ENCODE data around the gene ZNF121. TPM values are rescaled to one million over a fixed set of nuclear protein-coding genes. Genes with fewer than 3 reads are reported as not detected.

Gene ZNF121
- 44.5 and 67.1 TPM in 2 replicates for total RNA-seq

DNA sequence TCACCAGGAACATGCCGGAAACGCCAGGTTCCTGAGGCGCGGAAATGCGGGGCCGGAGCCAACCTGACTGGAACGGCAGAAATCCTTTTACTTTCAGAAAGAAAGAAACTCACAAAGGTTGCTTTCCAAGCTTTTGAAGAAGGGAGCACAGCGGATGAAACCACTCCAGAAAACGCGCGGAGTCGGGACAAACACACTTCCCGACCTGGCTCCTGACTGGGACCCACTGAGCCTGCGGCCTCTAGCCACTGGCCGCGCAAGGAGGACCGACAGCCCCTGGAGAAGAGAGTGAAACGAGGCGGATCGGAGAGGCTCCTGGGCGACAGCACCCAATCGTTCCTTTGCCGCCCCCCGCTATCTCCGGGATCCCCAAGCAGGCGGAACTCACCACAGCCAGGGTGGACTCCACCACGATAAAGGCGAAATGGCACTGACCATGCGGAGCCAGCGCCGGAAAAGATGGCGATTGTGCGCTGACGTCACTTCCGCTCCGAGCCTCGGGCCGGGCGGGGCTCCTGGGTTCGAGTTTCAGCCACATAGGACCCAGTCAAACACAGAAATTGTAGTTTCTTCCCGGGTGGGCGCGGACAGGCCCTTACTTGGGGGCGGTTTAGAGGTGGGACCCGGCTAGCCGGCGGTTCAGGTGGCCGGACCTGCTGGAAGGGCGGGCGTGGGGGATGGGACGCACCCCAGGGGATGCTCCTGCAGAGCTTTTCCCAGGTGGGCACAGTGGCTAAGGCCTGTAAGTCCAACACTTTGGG is at the start of gene ZNF121:
ZNF121 (minus strand) TSS at position 432 of the 761 bp plus-strand sequence. CDS start 16,407 bp downstream, outside the sequence.

DNA sequence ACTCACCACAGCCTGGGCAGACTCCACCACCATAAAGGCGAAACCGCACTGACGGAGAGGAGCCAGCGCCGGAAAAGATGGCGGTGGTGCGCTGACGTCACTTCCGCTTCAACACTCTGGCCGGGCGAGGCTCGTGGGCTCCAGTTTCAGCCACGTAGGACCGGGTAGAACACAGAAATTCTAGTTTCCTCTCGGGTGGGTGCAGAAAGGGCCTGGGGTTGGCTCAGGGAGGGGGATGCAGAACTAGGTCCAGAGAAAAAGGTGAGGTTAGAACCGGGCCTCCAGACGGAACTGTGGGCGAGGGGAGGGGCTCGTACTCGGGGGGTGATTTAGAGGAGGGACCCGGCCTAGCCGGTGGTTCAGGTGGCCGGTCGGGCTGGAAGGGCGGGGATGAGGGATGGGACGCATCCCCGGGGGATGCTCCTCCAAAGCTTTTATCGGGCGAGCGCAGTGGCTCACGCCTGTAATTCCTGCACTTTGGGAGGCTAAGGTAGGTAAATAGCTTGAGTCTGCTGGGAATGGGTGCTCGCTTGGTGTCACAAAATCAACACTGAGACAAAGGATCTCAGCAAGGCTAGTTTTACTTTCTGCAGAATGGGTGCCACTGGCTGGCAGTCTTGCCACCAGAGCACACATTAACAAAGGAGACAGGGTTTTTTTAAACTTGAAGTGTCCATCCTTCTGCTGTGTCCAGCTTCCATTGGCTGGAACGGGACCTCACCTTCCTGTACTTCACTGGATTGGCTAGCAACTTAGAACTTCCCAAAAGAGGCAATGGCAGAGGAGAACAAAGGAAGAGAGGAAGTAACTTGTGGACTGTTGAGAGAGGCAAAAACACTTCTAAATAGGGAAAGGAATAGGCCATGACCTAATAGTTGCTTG is 37.1 kb upstream of the ZNF121 start, which contains the start of gene ZNF561:
ZNF561 (minus strand) TSS at position 77 of the 882 bp plus-strand sequence. CDS start 1,776 bp downstream, outside the sequence.

DNA sequence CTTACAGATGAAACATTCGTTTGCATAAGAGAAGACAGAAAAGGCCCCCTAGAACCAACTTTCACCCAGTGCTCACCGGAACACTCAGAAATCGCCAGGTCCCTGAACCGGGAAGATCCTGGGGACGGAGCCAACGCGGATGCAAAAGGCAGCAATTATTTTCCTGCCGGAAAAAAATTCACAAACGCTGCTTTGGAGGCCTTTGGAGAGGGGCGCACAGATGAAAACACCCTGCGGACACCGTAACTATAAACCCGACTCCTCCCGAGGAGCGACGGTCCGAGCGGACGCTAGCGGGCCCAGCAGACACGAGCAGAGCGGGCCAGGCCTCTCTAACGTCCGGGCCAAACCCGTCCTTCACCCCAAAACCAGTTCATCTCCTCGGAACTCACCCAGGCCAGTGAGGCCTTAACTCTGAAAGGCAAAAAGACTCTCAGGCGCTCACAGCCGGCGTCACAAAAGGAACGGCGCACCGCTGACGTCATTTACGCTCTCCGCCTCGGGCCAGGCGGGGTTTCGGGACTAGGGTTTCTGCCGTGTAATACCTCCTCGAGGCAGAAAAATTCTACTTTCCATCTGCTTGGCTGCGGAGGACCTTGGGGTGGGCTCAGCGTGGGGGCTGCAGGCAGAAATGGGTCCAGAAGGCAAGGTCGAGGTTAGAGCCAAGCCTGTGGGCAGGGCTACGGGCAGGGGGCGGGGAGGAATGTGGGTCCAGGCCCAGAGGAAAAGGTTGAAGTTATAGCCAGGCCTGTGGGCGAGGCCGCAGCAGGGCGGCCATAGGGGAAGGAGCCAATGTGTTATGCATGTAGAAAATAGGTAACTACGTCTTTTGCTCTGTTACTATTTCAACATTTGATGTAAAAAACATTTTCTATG is 45.9 kb downstream of the ZNF121 start, which contains the start of gene ZNF426:
ZNF426 (minus strand) TSS at position 463 of the 876 bp plus-strand sequence. CDS start 2,413 bp downstream, outside the sequence.

Other genes starting within 250 kb of the ZNF121 start
- gene ZNF177, start 221.5 kb downstream of the ZNF121 start, total RNA-seq, result 0.77 and 1.7 TPM in 2 replicates
- 7.3 and 9.9 TPM in 2 replicates for gene ZNF266, start 148.9 kb downstream of the ZNF121 start, total RNA-seq
- gene ZNF560, start 85.9 kb downstream of the ZNF121 start, total RNA-seq, result 2.7 and 3.4 TPM in 2 replicates
- gene ZNF426, start 45.9 kb downstream of the ZNF121 start, total RNA-seq, result 19.4 and 29.9 TPM in 2 replicates
- 37.4 and 42.8 TPM in 2 replicates for gene ZNF561, start 36.7 kb upstream of the ZNF121 start, total RNA-seq
- gene ZNF562, start 90.6 kb upstream of the ZNF121 start, total RNA-seq, result 31.6 and 40.9 TPM in 2 replicates
- gene ZNF846, start 184.2 kb upstream of the ZNF121 start, total RNA-seq, result 6.7 and 20.6 TPM in 2 replicates
- gene FBXL12, start 234.6 kb upstream of the ZNF121 start, total RNA-seq, result 14.8 and 21.7 TPM in 2 replicates
- 357 and 386 TPM in 2 replicates for gene UBL5, start 243.4 kb upstream of the ZNF121 start, total RNA-seq

Measured in regular cardiac myocyte (primary cell).